GM12892 (cell line): ENCODE data around the gene GCDH.

Experiments used
- POLR2A ChIP-seq: IDR thresholded peaks from 2 replicates; pipeline ENCODE4 v1.6.1; 2011; ENCODE audit warnings: low read depth, low read length, control low read depth
- POLR2AphosphoS5 ChIP-seq: IDR thresholded peaks from 2 replicates; pipeline ENCODE4 v1.6.1; 2011; ENCODE audit warnings: low read depth, low read length, control low read depth
- TAF1 ChIP-seq: IDR thresholded peaks from 2 replicates; pipeline ENCODE4 v1.6.1; 2011; ENCODE audit warnings: low read depth, mild to moderate bottlenecking, control low read depth, low read length, borderline replicate concordance

DNA sequence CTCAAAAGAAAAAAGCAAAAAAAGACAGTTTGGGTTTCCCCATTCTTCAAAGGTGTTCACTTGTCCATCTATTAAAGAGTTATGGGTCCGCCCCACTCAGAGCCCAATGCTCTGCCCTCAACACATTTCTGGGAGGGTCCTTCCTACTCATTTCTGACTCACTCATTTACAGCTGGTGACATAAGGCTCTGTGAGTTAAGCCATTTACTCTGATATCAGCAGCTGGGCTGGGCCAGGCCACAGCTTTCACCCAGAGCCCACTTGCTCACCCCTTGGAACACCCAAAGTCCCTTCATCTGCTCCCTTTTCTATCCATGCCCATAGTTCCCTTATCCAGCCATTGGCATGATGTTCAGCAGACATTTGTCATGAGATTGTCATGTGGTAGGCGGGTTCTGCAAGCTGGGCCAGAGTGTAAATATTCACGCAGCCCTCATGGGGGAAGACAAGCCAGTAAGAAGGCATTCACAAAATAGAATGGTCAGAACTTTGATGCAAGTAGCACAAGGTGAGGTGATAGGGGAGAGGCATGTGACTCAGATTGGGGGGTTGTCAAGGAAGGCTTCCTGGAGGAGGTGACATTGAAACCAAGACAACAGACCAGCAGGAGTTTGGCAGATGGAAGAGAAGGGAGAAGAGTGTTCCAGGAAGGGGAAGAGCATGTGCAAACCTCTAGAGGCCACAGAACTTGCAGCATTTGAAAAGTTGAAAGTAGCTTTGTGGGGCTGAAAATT, 46.8 kb upstream of the GCDH start:
- no peak for TF ChIP-seq TAF1
- TF ChIP-seq POLR2A, result no peak
- TF ChIP-seq POLR2AphosphoS5, result no peak
